ENCODE measurements around the gene UCHL5.
"Not testable (repeated sequence)": the region's sequence is repeated elsewhere in the genome, so short reads cannot be mapped to it uniquely, and the experiment has no call there.

UCHL5 gene

GRCh38 chr1:193060406-193060805 is 1.2 kb upstream of the UCHL5 start:
- TF ChIP-seq SPI1 (IDR thresholded peaks at IDR 0.05; ENCODE audit: borderline replicate concordance, low read depth), result no peak
- peak overlapping the region; percentile 86 for H3K4me3 ChIP-seq (replicated peaks; ENCODE audit: insufficient read depth, low read length)
- peak overlapping the region; percentile 92 for H3K27ac ChIP-seq (replicated peaks)
- no peaks in the 10 kb centered on the region for H3K27me3 ChIP-seq (ENCODE audit: insufficient read depth, poor library complexity, severe bottlenecking)
- no peak for DNase-seq (ENCODE audit: low read depth in 1 of 2, low spot score in 1 of 2)

- no peak for DNase-seq (ENCODE audit: low read depth in 1 of 2, low spot score in 1 of 2)
- Histone ChIP-seq H3K4me3 (replicated peaks; ENCODE audit: insufficient read depth, low read length) (peak overlapping the region; percentile 86), H3K27ac (replicated peaks) (peak overlapping the region; percentile 92), H3K27me3 (ENCODE audit: insufficient read depth, poor library complexity, severe bottlenecking) (no peaks in the 10 kb centered on the region)
- TF ChIP-seq REST (IDR thresholded peaks at IDR 0.05; ENCODE audit: insufficient replicate concordance, low read depth) (no peak), GABPA (IDR thresholded peaks at IDR 0.05; ENCODE audit: low read depth) (no peak), SPI1 (IDR thresholded peaks at IDR 0.05; ENCODE audit: borderline replicate concordance, low read depth) (no peak), CTCF (IDR thresholded peaks at IDR 0.05; ENCODE audit: insufficient read depth, low read length) (no peak), POLR2AphosphoS5 (IDR thresholded peaks at IDR 0.05; ENCODE audit: low read depth) (no peak)
Measured at GRCh38 chr1:193060115-193060403, 899 bp upstream of the UCHL5 start.

GRCh38 chr1:193058529-193059281 is 455 bp downstream of the UCHL5 start:
- peak; percentile 48 to 77 for DNase-seq (ENCODE audit: low read depth in 1 of 2, low spot score in 1 of 2)
- H3K4me3 ChIP-seq (replicated peaks; ENCODE audit: insufficient read depth, low read length), result peak overlapping the region; percentile 86
- H3K27me3 ChIP-seq (ENCODE audit: insufficient read depth, poor library complexity, severe bottlenecking), result no peaks in the 10 kb centered on the region
- TF ChIP-seq GABPA (IDR thresholded peaks at IDR 0.05; ENCODE audit: low read depth) (no peak; the same call in 1 of the 2 replicates), SPI1 (IDR thresholded peaks at IDR 0.05; ENCODE audit: borderline replicate concordance, low read depth) (peak; percentile 42; the same call in 1 of the 2 replicates)
- H3K27ac ChIP-seq (replicated peaks), result peak overlapping the region; percentile 92

GRCh38 chr1:193054169-193054675 is 4.9 kb downstream of the UCHL5 start:
- no peak overlapping the region for H3K27ac ChIP-seq (replicated peaks)
- H3K27me3 ChIP-seq (ENCODE audit: insufficient read depth, poor library complexity, severe bottlenecking), result no peaks in the 10 kb centered on the region
- H3K4me3 ChIP-seq (replicated peaks; ENCODE audit: insufficient read depth, low read length), result no peak overlapping the region
- no peak for DNase-seq (ENCODE audit: low read depth in 1 of 2, low spot score in 1 of 2)
- TF ChIP-seq CTCF (IDR thresholded peaks at IDR 0.05; ENCODE audit: insufficient read depth, low read length) (no peak), POLR2AphosphoS5 (IDR thresholded peaks at IDR 0.05; ENCODE audit: low read depth) (no peak), GABPA (IDR thresholded peaks at IDR 0.05; ENCODE audit: low read depth) (no peak)

- not testable (repeated sequence) for H3K4me3 ChIP-seq (replicated peaks; ENCODE audit: insufficient read depth, low read length); H3K27ac ChIP-seq (replicated peaks); DNase-seq (ENCODE audit: low read depth in 1 of 2, low spot score in 1 of 2); H3K27me3 ChIP-seq (ENCODE audit: insufficient read depth, poor library complexity, severe bottlenecking)
Measured at GRCh38 chr1:193048913-193049312, 10.2 kb downstream of the UCHL5 start.
